H1 (cell line): ENCODE data around the gene BACE2. TPM values are rescaled to one million over a fixed set of nuclear protein-coding genes. Genes with fewer than 3 reads are reported as not detected.

ENCODE experiments used
- PHF8 ChIP-seq: fragments of 200-600 bp; sonication (generic); conservative IDR thresholded peaks from 2 replicates; pipeline ENCODE4 v1.7.1; 2012; ENCODE audit warnings: low read depth, mild to moderate bottlenecking, inconsistent platforms, low read length, moderate library complexity
- polyA plus RNA-seq, 7 experiments: library from polyadenylated mRNA; depleted of rRNA in 3 of 7; stranded (reverse) in 5 of 7; unstranded in 2 of 7; fragments of >200 nt in 5 of 7; fragments of 200-250 nt in 2 of 7; gene quantifications; 1 replicate in 5 of 7; 2 replicates in 1 of 7; 4 replicates in 1 of 7; pipeline versions ENCODE4 v1.2.1 to v1.2.3, GENCODE V29; 2011 to 2013; ENCODE audit warnings: missing spikeins in 2 of 7, mixed read lengths in 2 of 7
- total RNA-seq: library from RNA; stranded (reverse); fragmentation: NEBNext Ultra II Directional; extraction: Animal tissue kit (Norgen Biotek cat#: 25700); gene quantifications from 2 replicates; pipeline ENCODE4 v1.2.1, GENCODE V29; 2021

The BACE2 gene
- total and polyA plus RNA-seq, 2 of the 8 experiments (the other 6 are each of a cell fraction or from before 2014, with no cell fraction given): 8.1 to 10.9 TPM

GRCh38 chr21:41183575-41183974, 15.6 kb downstream of the BACE2 start (continued):
- no peak for TF ChIP-seq PHF8
